SK-N-SH (cell line): ENCODE measurements around the gene NFASC. TPM values are rescaled to one million over a fixed set of nuclear protein-coding genes. Genes with fewer than 3 reads are reported as not detected.

ENCODE experiments used
- CTCF ChIA-PET: fragments of 300-600, 350-600 bp; formaldehyde crosslinking; extraction: SDS; loops from one replicate; lab custom pipeline; 2021; lab: Yijun Ruan, JAX
- POLR2A ChIA-PET: fragments of 350-600 bp; sonication (Branson Sonifier 250); formaldehyde crosslinking; extraction: SDS; loops from one replicate; lab custom pipeline; 2020; ENCODE audit warnings: antibody characterized with exemption, inconsistent platforms; lab: Yijun Ruan, JAX
- DNase-seq: peaks from one replicate; pipeline ENCODE4 v3.0.0; 2012
- H2AFZ ChIP-seq: fragments of 200-600 bp; sonication (generic); 2 replicates; pipeline ENCODE4 v1.8.1; 2016; ENCODE audit warnings: antibody characterized with exemption, mild to moderate bottlenecking, low read depth
- H3F3A ChIP-seq: fragments of 200-600 bp; sonication (generic); replicated peaks from 2 replicates; pipeline ENCODE3; 2016; ENCODE audit warnings: antibody characterized with exemption, mild to moderate bottlenecking; ENCODE audit not compliant: insufficient read depth
- H3K27ac ChIP-seq, 2 experiments: fragments of 200-500 bp in 1 of 2; fragments of 200-600 bp in 1 of 2; sonication (Bioruptor generic) in 1 of 2; sonication (generic), shearing (Covaris generic) in 1 of 2; 2 replicates each; pipeline versions ENCODE4 v1.5.1 to v1.6.1; 2014 to 2016; ENCODE audit warnings: low read depth in 2 of 2, inconsistent platforms in 1 of 2, low read length in 1 of 2, mild to moderate bottlenecking in 1 of 2, mixed read lengths in 1 of 2
- H3K27me3 ChIP-seq: fragments of 200-600 bp; sonication (generic), shearing (Covaris generic); 2 replicates; pipeline ENCODE4 v1.6.1; 2016; ENCODE audit warnings: mixed run types; ENCODE audit not compliant: insufficient read depth
- H3K36me3 ChIP-seq, 2 experiments: fragments of 200-500 bp in 1 of 2; fragments of 200-600 bp in 1 of 2; sonication (Bioruptor generic) in 1 of 2; sonication (generic) in 1 of 2; replicated peaks in 1 of 2; 2 replicates each; pipeline versions ENCODE3 to v1.5.1; 2014 to 2016; ENCODE audit warnings: low read length in 1 of 2, mild to moderate bottlenecking in 1 of 2; ENCODE audit not compliant: insufficient read depth in 2 of 2, control insufficient read depth in 1 of 2
- H3K4me1 ChIP-seq, 2 experiments: fragments of 200-500 bp in 1 of 2; fragments of 200-600 bp in 1 of 2; sonication (Bioruptor generic) in 1 of 2; sonication (generic), shearing (Covaris generic) in 1 of 2; 2 replicates each; pipeline versions ENCODE4 v1.5.1 to v1.6.1; 2014 to 2016; ENCODE audit warnings: low read depth in 1 of 2, low read length in 1 of 2, mixed run types in 1 of 2; ENCODE audit not compliant: insufficient read depth in 2 of 2, control insufficient read depth in 1 of 2
- H3K4me2 ChIP-seq: fragments of 200-600 bp; sonication (generic), shearing (Covaris generic); 2 replicates; pipeline ENCODE4 v1.6.1; 2017; ENCODE audit warnings: mixed run types
- H3K4me3 ChIP-seq, 2 experiments: fragments of 200-500 bp in 1 of 2; fragments of 200-600 bp in 1 of 2; sonication (Bioruptor generic) in 1 of 2; sonication (generic), shearing (Covaris generic) in 1 of 2; 2 replicates each; pipeline versions ENCODE4 v1.5.1 to v1.8.1; 2014 to 2016; ENCODE audit warnings: low read depth in 2 of 2, inconsistent platforms in 1 of 2, low read length in 1 of 2, mild to moderate bottlenecking in 1 of 2, mixed read lengths in 1 of 2, moderate library complexity in 1 of 2
- H3K79me2 ChIP-seq: fragments of 200-600 bp; sonication (generic); 2 replicates; pipeline ENCODE4 v1.8.1; 2017; ENCODE audit warnings: mild to moderate bottlenecking; ENCODE audit not compliant: insufficient read depth
- H3K9ac ChIP-seq: fragments of 200-600 bp; sonication (generic); 2 replicates; pipeline ENCODE4 v1.6.1; 2017; ENCODE audit warnings: mixed run types
- H3K9me2 ChIP-seq: fragments of 200-600 bp; sonication (generic); 2 replicates; pipeline ENCODE4 v1.6.1; 2017; ENCODE audit warnings: mixed run types
- H3K9me3 ChIP-seq: fragments of 200-600 bp; sonication (generic); 2 replicates; pipeline ENCODE4 v1.6.1; 2017; ENCODE audit warnings: mixed run types, mild to moderate bottlenecking, moderate library complexity
- H4K20me1 ChIP-seq: fragments of 200-600 bp; sonication (generic); 2 replicates; pipeline ENCODE4 v1.6.1; 2017; ENCODE audit warnings: mild to moderate bottlenecking, mixed run types; ENCODE audit not compliant: insufficient read depth
- EP300 ChIP-seq, 2 experiments: IDR thresholded peaks; 2 replicates each; pipeline versions ENCODE4 v1.4.0 to v1.6.1; 2012; ENCODE audit warnings: borderline replicate concordance in 1 of 2, low read depth in 1 of 2, low read length in 1 of 2
- EZH2phosphoT487 ChIP-seq: fragments of 200-600 bp; sonication (generic); IDR thresholded peaks from 2 replicates; pipeline ENCODE4 v1.6.1; 2017; ENCODE audit warnings: low read depth, mixed run types, mild to moderate bottlenecking, antibody characterized with exemption, moderate library complexity, borderline replicate concordance
- GABPA ChIP-seq: IDR thresholded peaks from 2 replicates; pipeline ENCODE4 v1.4.0; 2012; ENCODE audit warnings: low read depth, mild to moderate bottlenecking
- GATA2 ChIP-seq: sonication (generic); formaldehyde crosslinking; IDR thresholded peaks from 2 replicates; pipeline ENCODE4 v1.5.0; 2020; ENCODE audit warnings: mild to moderate bottlenecking, missing genetic modification reagents
- JUND ChIP-seq: IDR thresholded peaks from 2 replicates; pipeline ENCODE4 v1.4.0; 2012
- NFIC ChIP-seq: IDR thresholded peaks from 2 replicates; pipeline ENCODE4 v1.4.0; 2012; ENCODE audit warnings: borderline replicate concordance
- POLR2AphosphoS5 ChIP-seq: IDR thresholded peaks from 2 replicates; pipeline ENCODE4 v1.6.1; 2012; ENCODE audit warnings: low read depth, low read length
- RFX5 ChIP-seq: IDR thresholded peaks from 2 replicates; pipeline ENCODE4 v1.6.1; 2012; ENCODE audit warnings: mild to moderate bottlenecking, improper control_type of control experiment, low read length
- RXRA ChIP-seq: IDR thresholded peaks from 2 replicates; pipeline ENCODE4 v1.4.0; 2012; ENCODE audit warnings: low read depth, mild to moderate bottlenecking, borderline replicate concordance
- TAF1 ChIP-seq: IDR thresholded peaks from 2 replicates; pipeline ENCODE4 v1.6.1; 2012; ENCODE audit warnings: low read depth, mild to moderate bottlenecking, low read length, moderate library complexity, borderline replicate concordance
- TCF12 ChIP-seq: IDR thresholded peaks from 2 replicates; pipeline ENCODE4 v1.4.0; 2012
- WGBS: methylation state at CpG from one replicate; pipeline ENCODE4 v1.1.6; 2017; ENCODE audit warnings: low lambda C conversion rate; 5-methylcytosine and 5-hydroxymethylcytosine counted together
- polyA plus RNA-seq, 3 experiments: library from polyadenylated mRNA; depleted of rRNA; stranded (reverse); fragments of >200 nt; gene quantifications; 2 replicates each; pipeline ENCODE4 v1.2.3, GENCODE V29; 2012
- TF ChIP-seq, protein P1 (sequence below): fragments of 200-600 bp; sonication (generic); IDR thresholded peaks from 2 replicates; pipeline ENCODE4 v1.6.1; 2017; ENCODE audit warnings: antibody characterized with exemption, mild to moderate bottlenecking, moderate library complexity
- TF ChIP-seq, protein P2 (sequence below): IDR thresholded peaks from 2 replicates; pipeline ENCODE4 v1.4.0; 2012; ENCODE audit warnings: low read depth
- TF ChIP-seq, protein P3 (sequence below): IDR thresholded peaks from 2 replicates; pipeline ENCODE4 v1.4.0; 2012; ENCODE audit warnings: low read depth, borderline replicate concordance

The NFASC gene
- polyA plus RNA-seq, 1 of the 3 experiments (the other 2 are of a cell fraction) = 6.0 TPM

DNA sequence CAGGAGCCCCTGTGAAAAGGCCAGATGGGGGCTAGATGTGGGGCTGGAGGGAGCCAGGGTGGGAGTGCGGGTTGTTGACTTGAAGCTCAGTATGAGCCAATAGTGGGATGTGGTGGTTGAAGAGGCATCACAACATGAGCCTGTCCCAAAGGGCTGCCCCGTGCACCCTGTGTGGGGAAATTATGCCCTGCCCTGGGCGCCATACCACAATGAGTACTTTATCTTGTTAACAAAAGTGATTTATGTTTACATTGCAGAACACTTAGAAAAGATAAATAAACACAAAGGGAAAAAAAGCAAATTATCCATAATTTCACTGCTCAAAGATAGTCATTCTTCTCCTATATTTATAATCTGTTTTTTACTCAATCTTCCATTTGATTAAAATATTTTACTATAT is 1.6 kb upstream of the NFASC start:
- no peaks in the 10 kb centered on the region for H4K20me1 ChIP-seq
- CTCF ChIA-PET = no interaction called here
- no peak for TF ChIP-seq RXRA
- no peak for TF ChIP-seq EP300 (IDR thresholded peaks at IDR 0.05; ENCODE audit: borderline replicate concordance in 1 of 2, low read depth in 1 of 2, low read length in 1 of 2)
- no peak for TF ChIP-seq EZH2phosphoT487
- TF ChIP-seq, protein P1, sequence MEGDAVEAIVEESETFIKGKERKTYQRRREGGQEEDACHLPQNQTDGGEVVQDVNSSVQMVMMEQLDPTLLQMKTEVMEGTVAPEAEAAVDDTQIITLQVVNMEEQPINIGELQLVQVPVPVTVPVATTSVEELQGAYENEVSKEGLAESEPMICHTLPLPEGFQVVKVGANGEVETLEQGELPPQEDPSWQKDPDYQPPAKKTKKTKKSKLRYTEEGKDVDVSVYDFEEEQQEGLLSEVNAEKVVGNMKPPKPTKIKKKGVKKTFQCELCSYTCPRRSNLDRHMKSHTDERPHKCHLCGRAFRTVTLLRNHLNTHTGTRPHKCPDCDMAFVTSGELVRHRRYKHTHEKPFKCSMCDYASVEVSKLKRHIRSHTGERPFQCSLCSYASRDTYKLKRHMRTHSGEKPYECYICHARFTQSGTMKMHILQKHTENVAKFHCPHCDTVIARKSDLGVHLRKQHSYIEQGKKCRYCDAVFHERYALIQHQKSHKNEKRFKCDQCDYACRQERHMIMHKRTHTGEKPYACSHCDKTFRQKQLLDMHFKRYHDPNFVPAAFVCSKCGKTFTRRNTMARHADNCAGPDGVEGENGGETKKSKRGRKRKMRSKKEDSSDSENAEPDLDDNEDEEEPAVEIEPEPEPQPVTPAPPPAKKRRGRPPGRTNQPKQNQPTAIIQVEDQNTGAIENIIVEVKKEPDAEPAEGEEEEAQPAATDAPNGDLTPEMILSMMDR = no peak
- no peak for TF ChIP-seq TCF12
- TF ChIP-seq, protein P2, sequence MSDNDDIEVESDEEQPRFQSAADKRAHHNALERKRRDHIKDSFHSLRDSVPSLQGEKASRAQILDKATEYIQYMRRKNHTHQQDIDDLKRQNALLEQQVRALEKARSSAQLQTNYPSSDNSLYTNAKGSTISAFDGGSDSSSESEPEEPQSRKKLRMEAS = no peak
- TF ChIP-seq, protein P3, sequence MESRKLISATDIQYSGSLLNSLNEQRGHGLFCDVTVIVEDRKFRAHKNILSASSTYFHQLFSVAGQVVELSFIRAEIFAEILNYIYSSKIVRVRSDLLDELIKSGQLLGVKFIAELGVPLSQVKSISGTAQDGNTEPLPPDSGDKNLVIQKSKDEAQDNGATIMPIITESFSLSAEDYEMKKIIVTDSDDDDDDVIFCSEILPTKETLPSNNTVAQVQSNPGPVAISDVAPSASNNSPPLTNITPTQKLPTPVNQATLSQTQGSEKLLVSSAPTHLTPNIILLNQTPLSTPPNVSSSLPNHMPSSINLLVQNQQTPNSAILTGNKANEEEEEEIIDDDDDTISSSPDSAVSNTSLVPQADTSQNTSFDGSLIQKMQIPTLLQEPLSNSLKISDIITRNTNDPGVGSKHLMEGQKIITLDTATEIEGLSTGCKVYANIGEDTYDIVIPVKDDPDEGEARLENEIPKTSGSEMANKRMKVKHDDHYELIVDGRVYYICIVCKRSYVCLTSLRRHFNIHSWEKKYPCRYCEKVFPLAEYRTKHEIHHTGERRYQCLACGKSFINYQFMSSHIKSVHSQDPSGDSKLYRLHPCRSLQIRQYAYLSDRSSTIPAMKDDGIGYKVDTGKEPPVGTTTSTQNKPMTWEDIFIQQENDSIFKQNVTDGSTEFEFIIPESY = no peak
- TF ChIP-seq POLR2AphosphoS5 = no peak
- no peak for TF ChIP-seq NFIC
- TF ChIP-seq JUND = no peak
- TF ChIP-seq GABPA = no peak
- no peak for TF ChIP-seq GATA2 (CRISPR knock-in tag)
- TF ChIP-seq, all 33 proteins: peak for 0
- Histone ChIP-seq H2AFZ (no peak overlapping the region), H3K4me1 (no peaks in the 10 kb centered on the region), H3K9ac (no peak overlapping the region), H3K9me2 (no peaks in the 10 kb centered on the region), H3K9me3 (no peaks in the 10 kb centered on the region), H3K4me2 (no peak overlapping the region), H3K27ac (no peak overlapping the region), H3F3A (no peaks in the 10 kb centered on the region), H3K27me3 (no peaks in the 10 kb centered on the region), H3K79me2 (no peaks in the 10 kb centered on the region), H3K36me3 (no peaks in the 10 kb centered on the region), H3K4me3 (no peak overlapping the region)
- no peak for DNase-seq
- POLR2A ChIA-PET = no interaction called here
- WGBS = 64% methylated on average over 3 of the region's 3 CpGs

DNA sequence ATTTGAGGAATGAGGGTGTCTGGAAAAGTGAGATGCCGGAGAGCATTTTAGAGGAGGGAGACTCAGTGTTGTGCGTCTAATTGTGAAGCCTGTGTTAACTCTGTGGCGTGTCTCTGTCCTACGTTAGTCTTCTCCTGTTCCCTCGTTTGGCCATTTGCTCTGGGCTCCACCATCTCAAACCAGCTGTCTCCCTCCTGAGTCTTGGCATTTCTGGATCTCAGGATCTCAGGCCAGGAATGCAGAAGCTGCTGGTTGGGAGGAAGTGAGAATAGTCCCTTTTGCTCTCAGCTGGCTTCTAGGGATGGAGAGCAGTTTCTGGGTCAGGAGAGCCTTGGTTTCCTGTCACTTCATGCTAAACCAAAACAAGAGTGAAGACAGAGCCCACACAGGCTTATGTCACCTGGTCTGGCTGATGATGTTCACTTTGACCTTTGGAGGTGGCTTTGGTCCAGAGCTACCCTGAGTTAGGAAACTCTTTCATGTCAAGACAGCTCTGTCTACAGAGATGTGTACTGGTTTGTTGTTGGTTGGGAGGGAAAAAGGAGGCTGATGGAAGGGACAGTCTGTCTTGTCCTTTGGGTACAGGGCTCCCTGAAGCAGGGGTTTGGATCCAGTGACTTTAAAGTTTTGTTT is 859 bp downstream of the NFASC start:
- CTCF ChIA-PET = interaction anchor here (0.9 to 1.5 kb wide), 3 partner anchors 10 to 71 kb away, joined by 3 to 5 read pairs (median 4); no protein-coding TSS in a partner anchor
- H3K9me3 ChIP-seq = no peaks in the 10 kb centered on the region
- H2AFZ ChIP-seq = no peak overlapping the region
- H3K36me3 ChIP-seq = no peaks in the 10 kb centered on the region
- DNase-seq = no peak
- no peaks in the 10 kb centered on the region for H4K20me1 ChIP-seq
- POLR2A ChIA-PET = no interaction called here
- H3K4me2 ChIP-seq = no peak overlapping the region
- TF ChIP-seq RFX5 (no peak), TAF1 (no peak), RXRA (no peak)
- TF ChIP-seq, protein P1 = no peak
- H3K79me2 ChIP-seq = no peaks in the 10 kb centered on the region
- 70% methylated on average over 5 of the region's 5 CpGs for WGBS
- H3K9ac ChIP-seq = no peak overlapping the region
- H3K4me1 ChIP-seq = no peaks in the 10 kb centered on the region
- H3F3A ChIP-seq = no peaks in the 10 kb centered on the region
- H3K27ac ChIP-seq = no peak overlapping the region
- H3K9me2 ChIP-seq = no peaks in the 10 kb centered on the region
- H3K27me3 ChIP-seq = no peaks in the 10 kb centered on the region
- H3K4me3 ChIP-seq = no peak overlapping the region
